ENCODE results near the gene MAGEC1.
"Not testable (repeated sequence)": the region's sequence is repeated elsewhere in the genome, so short reads cannot be mapped to it uniquely, and the experiment has no call there.

The MAGEC1 gene, protein sequence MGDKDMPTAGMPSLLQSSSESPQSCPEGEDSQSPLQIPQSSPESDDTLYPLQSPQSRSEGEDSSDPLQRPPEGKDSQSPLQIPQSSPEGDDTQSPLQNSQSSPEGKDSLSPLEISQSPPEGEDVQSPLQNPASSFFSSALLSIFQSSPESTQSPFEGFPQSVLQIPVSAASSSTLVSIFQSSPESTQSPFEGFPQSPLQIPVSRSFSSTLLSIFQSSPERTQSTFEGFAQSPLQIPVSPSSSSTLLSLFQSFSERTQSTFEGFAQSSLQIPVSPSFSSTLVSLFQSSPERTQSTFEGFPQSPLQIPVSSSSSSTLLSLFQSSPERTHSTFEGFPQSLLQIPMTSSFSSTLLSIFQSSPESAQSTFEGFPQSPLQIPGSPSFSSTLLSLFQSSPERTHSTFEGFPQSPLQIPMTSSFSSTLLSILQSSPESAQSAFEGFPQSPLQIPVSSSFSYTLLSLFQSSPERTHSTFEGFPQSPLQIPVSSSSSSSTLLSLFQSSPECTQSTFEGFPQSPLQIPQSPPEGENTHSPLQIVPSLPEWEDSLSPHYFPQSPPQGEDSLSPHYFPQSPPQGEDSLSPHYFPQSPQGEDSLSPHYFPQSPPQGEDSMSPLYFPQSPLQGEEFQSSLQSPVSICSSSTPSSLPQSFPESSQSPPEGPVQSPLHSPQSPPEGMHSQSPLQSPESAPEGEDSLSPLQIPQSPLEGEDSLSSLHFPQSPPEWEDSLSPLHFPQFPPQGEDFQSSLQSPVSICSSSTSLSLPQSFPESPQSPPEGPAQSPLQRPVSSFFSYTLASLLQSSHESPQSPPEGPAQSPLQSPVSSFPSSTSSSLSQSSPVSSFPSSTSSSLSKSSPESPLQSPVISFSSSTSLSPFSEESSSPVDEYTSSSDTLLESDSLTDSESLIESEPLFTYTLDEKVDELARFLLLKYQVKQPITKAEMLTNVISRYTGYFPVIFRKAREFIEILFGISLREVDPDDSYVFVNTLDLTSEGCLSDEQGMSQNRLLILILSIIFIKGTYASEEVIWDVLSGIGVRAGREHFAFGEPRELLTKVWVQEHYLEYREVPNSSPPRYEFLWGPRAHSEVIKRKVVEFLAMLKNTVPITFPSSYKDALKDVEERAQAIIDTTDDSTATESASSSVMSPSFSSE

DNA sequence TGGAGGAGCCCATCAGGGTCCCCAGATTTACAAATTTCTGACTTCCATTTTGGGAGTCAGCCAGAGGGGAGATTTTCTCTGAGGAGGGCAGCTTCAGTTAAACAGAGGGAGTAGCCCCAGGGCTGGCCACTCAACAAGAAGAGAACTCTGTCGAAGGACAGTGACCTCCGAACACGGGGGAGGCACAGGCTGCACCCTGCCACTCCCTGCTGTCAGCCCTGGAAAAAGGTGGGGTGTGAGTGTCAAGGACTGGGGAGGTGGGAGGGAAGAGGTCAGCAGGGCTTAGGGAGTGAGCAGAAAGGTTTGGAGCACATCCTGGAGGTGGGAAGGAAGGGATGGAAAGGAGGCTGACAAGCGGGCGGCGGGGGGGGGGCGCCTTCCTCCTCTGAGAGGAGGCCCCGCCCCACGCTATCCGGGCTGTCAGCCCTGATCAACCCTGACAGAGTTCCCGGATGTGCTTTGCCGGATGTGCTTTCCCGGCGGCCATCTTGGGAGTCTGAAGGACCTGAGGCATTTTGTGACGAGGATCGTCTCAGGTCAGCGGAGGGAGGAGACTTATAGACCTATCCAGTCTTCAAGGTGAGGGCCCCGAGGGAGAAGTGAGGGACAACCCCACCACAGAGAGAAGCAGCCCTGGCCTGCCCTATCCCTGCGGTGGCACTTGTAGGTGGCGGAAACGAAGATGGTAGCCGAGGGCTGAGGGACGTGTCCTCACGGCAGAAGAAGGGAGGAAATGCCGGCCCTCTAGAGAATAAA, at the start of gene MAGEC1:
MAGEC1 (plus strand) TSS at position 495 of the 756 bp plus-strand sequence. CDS start 1,179 bp downstream, outside the sequence.
- H3K27me3 ChIP-seq (replicated peaks) = no peaks in the 10 kb centered on the region
- in situ Hi-C loops (cut with HindIII; ENCODE audit: low pct_ligation_motif_present, low sequenced_read_pairs) = no loop called here
- no peak for TF ChIP-seq CTCF (IDR thresholded peaks at IDR 0.05; ENCODE audit: low read depth, low read length, missing control alignments)
- no peak within 1 kb of the TSS for H3K27ac ChIP-seq
- no peak within 1 kb of the TSS for H3K4me3 ChIP-seq (ENCODE audit: low read depth, low read length)
- DNase-seq = no peak
- no peaks in the 10 kb centered on the region for H3K36me3 ChIP-seq (replicated peaks)

- no peak for TF ChIP-seq CTCF (IDR thresholded peaks at IDR 0.05; ENCODE audit: low read depth, low read length, missing control alignments)
- no peak for DNase-seq
- H3K27ac ChIP-seq = no peak overlapping the region
- H3K27me3 ChIP-seq (replicated peaks) = no peaks in the 10 kb centered on the region
- in situ Hi-C loops (cut with HindIII; ENCODE audit: low pct_ligation_motif_present, low sequenced_read_pairs) = no loop called here
- no peak overlapping the region for H3K4me3 ChIP-seq (ENCODE audit: low read depth, low read length)
- no peaks in the 10 kb centered on the region for H3K36me3 ChIP-seq (replicated peaks)
Observed at GRCh38 chrX:141857479-141857878, 46.2 kb upstream of the MAGEC1 start.

- in situ Hi-C loops (cut with HindIII; ENCODE audit: low pct_ligation_motif_present, low sequenced_read_pairs) = no loop called here
- H3K27me3 ChIP-seq (replicated peaks) = no peaks in the 10 kb centered on the region
- no peak for DNase-seq
Observed at GRCh38 chrX:141879616-141880015, 24.1 kb upstream of the MAGEC1 start.

DNA sequence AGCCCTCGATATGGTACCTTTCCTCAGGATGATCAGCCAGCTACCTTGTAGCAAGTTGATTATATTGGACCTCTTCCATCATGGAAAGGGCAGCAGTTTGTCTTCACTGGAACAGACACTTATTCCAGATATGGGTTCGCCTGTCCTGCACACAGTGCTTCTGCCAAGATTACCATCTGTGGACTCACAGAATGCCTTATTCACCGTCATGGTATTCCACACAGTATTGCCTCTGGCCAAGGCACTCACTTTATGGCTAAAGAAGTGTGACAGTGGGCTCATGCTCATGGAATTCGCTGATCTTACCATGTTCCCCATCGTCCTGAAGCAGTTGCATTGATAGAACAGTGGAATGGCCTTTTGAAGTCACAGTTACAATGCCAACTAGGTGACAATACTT, 14.9 kb upstream of the MAGEC1 start:
- H3K27me3 ChIP-seq (replicated peaks); H3K36me3 ChIP-seq (replicated peaks); in situ Hi-C loops (cut with HindIII; ENCODE audit: low pct_ligation_motif_present, low sequenced_read_pairs); H3K27ac ChIP-seq; H3K4me3 ChIP-seq (ENCODE audit: low read depth, low read length); DNase-seq: not testable (repeated sequence)

More at GRCh38 chrX:141879616-141880015, 24.1 kb upstream of the MAGEC1 start:
- Histone ChIP-seq H3K36me3 (replicated peaks) (no peaks in the 10 kb centered on the region), H3K27ac (no peak overlapping the region), H3K4me3 (ENCODE audit: low read depth, low read length) (no peak overlapping the region)
- TF ChIP-seq CTCF (IDR thresholded peaks at IDR 0.05; ENCODE audit: low read depth, low read length, missing control alignments) = no peak

DNA sequence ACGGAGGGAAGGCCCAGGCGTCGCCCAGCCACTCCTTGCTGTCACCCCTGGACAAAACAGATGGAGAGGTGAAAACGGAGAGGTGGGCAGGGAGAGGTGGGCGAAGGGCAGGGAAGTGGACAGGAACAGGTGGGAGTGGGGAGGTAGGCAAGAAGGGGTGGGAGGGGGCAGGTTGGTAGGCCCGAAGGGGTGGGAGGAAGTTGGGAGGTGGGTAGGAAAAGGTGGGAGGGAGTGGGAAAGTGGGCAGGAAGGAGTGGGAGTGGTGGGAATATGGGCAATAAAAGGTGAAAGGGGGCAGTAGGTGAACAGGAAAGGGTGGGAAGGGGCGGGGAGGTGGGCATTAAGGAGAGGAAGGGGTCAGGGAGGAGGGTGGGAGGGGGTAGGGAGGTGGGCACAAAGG, 9.0 kb upstream of the MAGEC1 start:
- Histone ChIP-seq H3K27me3 (replicated peaks) (no peaks in the 10 kb centered on the region), H3K27ac (no peak overlapping the region), H3K4me3 (ENCODE audit: low read depth, low read length) (no peak overlapping the region), H3K36me3 (replicated peaks) (no peaks in the 10 kb centered on the region)
- DNase-seq = no peak
- TF ChIP-seq CTCF (IDR thresholded peaks at IDR 0.05; ENCODE audit: low read depth, low read length, missing control alignments) = no peak
- in situ Hi-C loops (cut with HindIII; ENCODE audit: low pct_ligation_motif_present, low sequenced_read_pairs) = no loop called here
